HG02885 (cell line): ENCODE measurements around the gene VRK3.

Experiments
- ATAC-seq: cut with Tn5 transposase; IDR thresholded peaks from one replicate; pipeline ENCODE4 v1.9.1; 2021; ENCODE audit warnings: mild to moderate bottlenecking; ENCODE audit not compliant: unreplicated experiment, poor library complexity

VRK3 gene

DNA sequence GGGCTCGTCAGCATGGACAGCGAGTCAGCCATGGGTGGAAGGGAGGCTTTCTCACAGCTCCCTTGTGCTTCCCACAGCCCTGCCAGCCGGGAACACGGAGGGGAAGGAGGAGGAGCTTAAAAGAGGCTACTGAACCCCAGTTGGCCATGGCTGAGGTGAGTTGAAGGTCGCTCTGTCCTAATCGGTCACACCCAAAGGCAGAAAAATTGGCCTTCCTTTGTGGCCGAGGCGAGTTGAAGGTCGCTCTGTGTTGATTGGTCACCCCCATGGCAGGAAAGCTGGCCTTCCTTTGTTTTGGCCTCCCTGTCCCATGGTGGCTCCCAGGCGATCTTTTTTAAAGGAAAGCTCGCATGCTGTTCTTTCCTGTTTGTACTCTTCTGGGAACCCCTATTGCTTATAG is 5.8 kb upstream of the VRK3 start:
- ATAC-seq = no peak

DNA sequence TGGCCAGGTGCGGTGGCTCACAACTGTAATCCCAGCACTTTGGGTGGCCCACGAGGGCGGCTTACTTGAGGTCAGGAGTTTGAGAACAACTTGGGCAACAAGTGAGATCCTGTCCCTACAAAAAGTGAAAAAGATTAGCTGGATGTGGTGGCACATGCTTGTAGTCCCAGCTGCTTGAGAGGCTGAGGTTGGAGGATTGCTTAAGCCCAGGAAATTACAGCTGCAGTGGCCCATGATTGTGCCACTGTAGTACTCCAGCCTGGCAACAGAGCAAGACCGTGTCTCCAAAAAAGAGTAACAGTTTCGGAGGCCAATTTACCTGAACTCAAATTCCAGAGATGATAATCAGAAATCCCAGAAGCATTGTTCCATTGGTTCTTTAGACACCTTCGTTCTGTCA is 5.1 kb upstream of the VRK3 start:
- ATAC-seq = no peak

DNA sequence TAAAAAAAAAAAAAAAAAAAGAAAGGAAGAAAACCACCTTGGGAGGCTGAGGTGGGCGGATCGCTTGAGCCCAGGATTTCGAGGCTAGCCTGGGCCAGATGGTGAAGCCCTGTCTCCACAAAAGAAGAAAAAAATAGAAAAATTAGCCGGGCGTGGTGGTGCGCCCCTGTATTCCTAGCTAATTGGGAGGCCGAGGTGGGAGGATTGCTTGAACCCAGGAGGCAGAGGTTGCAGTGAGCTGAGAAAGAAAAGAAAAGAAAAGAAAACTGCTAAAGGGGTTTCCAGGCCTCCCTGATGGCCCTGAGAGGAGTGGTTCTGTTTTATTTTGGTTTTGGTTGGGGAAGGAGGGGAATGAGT is 1.4 kb upstream of the VRK3 start:
- no peak for ATAC-seq

DNA sequence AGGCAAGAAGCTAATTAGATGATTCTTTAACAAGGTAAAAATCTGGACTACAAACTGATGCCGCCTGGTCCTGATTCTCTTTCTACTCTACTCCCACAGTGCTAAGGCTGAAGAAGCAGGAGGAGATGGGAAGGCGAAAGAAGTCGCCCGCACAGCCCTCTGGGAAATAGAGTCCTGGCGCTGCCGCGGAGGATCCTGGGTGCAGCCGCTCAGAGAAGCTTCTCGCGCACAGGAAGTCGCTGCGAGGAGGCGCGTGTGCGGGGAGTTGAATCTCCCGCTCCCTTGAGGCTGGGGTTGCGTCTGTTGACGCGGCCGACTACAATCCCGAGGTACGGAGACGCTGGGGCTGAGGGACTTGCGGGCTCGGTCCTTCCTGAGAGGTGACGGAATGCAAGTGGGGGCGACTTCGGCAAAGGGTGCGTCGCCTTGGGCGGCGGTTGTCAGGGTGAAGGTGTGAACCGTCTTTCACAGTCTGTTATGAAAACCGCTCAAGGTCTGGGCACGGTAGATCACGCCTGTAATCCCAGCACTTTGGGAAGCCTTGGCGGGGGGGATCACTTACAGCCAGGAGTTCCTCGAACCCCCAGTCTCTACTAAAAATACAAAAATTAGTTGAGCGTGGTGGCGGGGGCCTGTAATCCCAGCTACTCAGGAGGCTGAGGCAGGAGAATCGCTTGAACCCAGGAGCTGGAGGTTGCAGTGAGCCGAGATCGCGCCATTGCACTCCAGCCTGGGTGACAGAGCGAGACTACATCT is 800 bp upstream of the VRK3 start, which contains the start of gene ZNF473:
Gene ZNF473 (plus strand): TSS at position 212 of the 756 bp plus-strand sequence. CDS start 5,078 bp downstream, outside the sequence.
- peak; percentile 69 for ATAC-seq

DNA sequence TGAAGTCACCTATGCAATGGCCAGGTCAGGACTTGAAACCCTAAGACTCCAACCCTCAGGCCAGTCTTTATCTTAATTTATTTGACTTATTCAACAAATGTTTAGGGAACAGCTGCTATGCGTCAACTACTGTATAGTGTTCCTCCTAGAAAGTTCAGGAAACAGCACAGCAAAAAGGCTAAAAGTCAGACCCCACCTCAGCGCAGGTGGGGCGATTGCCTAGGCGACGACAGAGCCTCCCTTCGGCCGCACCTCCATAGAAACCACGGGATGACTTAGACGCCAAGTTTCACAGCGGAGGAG is 502 bp downstream of the VRK3 start:
- ATAC-seq = peak; percentile 2

DNA sequence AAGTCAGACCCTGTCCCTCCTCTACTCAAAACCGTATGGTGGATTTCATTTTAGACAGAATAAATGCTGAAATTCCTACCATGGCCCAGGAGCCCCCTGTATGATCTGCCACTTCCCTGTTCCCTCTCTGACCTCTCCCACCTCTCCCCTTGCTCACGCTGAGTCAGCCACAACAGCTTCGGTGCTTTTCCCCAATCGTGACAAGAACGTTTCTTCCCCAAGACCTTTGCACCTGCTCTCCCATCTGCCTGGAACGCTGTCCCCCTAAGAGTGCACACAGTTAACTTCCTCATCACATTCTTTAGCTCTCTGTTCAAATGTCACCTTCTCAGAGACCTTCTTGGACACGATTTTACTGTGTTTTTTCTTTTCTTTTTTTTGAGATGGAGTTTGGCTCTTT is 2.3 kb downstream of the VRK3 start:
- ATAC-seq = no peak

DNA sequence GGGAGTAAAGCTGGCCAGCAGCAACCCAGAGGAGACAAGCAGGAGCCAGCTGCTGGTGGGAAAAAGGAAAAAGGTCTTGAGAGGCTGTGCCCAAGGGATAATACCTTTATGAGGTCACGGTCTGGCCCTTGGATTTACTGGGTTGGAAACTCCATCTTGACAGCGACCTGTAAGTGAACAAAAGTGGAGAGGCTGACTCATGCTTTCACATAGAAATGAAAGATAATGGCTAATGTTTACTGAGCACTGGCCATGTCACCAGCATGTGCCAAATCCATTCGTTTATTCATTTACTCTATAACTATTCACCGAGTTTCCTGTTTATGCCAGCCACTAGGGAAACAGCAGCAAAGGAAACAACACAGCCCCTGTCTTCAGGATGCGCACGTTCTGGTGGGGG is 4.7 kb downstream of the VRK3 start:
- no peak for ATAC-seq

DNA sequence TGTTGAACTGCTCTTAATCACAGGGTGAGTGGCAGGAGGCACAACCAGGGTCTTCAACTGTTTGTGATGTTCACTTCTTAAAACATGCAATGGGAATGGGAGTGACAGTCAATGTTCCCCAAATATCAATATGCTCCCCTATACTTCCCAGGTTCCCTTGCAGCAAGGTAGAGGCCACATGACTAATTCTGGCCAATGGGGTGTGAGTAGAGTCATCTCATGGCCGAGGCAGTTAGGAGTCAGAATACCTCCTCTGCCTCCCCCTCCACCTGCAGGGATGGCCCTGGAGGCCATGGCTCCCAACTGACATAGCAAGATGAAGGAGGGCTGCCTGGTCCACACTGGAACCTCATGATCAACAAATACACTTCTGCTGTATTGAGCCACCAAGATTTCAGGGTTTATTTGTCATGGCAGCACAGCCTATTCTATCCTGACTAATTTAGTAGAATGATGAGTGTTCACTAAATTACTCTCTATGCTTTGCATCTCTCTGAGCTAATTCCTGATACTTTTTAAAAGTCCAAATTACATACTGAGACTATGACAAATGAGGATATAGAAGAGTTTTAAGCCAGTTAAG is 8.9 kb downstream of the VRK3 start:
- ATAC-seq = no peak

DNA sequence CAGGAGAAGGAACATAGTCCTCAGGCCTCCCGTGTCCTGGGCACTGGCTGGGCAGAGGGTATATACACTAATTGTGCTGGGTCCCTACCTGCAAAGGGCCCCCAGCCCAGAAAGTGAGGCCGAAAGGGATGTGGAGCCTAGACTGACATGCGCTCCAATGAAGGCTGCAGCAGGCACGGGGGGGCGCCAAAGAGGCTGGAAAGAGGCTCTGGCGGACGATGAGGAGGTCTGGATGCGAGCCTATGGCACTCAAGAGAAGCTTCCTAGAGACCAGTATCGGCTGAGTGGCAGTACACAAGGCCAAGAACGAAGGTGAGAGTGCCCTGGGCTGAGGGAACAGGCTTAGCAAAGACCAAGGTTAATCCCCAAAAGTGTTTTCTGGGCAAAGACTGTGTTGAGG is 16.6 kb downstream of the VRK3 start:
- ATAC-seq = no peak

DNA sequence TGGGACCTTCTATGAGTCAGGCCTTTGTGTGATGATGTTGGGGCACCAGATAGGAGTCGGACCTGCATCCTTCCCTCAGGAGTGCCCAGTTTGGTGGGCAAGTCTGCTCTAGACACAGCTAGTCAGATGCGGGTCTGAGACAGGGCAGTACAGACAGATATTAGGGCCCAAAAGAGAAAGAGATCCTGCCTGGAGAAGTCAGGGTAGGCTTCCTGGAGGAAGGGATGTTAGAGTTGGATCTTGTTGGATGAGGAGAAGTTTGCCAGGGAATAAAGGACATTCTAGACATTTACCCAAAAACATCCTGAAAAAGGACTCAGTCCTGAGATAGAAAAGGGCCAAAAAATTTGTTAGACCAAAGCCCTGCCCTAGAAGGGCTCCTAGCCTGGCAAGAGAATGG is 17.2 kb downstream of the VRK3 start:
- no peak for ATAC-seq

DNA sequence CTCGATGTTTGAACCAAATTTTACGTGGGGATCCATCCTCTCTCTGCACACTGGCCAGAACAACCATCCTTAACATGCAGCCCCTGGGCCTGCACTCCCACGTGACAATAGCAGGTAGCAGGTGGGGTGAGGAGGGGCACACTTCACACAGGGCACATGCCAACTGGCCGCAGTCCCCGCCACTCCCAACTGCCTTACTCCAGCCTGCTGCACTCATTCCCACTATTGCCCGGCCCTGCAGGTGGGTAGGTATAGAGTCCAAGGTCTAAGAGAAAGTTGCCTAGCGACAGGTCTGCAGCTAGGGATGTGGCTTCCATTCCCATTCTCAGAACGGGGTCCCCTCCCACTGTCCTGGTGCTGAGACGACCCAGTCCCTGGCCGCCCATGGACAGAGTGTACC is 18.0 kb downstream of the VRK3 start:
- ATAC-seq = no peak

DNA sequence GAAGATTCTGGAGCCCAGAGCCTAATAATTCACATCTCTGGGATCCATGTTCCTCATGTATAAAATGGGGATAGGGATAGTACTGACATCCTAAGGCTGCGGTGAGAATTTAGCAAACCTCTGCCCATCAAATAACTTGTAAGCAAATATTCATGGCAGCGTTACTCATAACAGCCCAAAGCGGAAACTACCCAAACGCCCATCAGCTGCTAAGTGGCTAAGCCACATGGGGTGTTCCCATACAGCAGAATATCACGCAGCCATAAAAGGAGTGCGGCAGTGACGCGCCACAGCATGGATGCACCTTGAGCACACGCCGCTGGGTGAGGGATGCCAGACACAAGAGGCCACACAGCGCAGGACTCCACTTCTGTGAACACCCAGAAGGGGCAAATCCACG is 19.7 kb downstream of the VRK3 start:
- ATAC-seq = no peak

DNA sequence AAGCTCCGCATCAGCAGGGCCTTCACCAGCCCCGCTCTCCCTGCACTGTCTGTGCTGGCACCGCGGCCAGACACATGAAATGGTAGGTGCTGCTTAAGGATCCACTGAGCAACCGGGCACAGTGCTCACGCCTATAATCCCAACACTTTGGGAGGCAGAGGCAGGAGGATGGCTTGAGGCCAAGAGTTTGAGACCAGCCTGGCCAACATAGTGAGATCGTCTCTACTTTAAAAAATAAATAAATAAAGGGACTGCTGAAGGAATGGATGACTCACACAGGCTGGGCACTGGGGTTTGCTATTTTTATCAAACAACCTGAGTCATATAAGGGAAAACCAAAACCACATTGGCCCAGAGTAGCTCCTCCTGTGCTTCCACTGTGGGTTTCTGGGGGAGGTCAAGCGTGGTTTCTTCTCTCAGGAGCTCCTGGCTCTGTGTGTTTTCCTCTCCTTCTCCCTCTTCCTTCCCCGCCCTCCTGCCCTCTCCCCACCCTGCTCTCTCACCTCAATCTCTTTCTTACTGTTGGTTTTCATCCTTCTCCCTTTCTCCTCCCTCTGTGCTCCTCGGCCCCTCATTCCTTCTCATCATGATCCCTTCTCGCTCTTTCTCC is 21.3 kb downstream of the VRK3 start:
- ATAC-seq = no peak

DNA sequence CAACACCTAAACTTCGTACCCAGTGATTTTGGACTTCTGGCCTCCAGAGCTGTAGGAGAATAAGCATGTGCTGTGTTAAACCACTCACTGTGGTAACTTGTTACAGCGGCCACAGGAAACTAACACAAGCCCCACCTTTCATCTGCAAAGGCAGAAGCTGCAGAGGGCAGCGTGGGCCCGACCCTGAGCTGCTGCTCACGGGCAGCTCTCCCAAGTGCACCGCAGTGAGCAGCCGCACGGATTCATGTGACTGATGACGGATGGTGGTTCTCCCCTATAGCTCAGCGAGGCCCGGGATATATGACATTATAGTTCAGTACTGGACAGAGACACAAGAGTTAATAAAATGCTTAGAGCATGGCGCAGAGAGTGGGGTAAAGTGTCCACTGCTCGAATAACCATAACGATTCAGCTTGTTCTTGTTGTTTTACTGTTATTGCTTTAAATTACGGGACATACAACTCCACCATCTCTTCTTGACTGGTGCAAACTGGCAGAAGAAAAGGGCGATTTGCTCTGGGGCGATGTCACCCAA is 21.9 kb downstream of the VRK3 start:
- no peak for ATAC-seq

DNA sequence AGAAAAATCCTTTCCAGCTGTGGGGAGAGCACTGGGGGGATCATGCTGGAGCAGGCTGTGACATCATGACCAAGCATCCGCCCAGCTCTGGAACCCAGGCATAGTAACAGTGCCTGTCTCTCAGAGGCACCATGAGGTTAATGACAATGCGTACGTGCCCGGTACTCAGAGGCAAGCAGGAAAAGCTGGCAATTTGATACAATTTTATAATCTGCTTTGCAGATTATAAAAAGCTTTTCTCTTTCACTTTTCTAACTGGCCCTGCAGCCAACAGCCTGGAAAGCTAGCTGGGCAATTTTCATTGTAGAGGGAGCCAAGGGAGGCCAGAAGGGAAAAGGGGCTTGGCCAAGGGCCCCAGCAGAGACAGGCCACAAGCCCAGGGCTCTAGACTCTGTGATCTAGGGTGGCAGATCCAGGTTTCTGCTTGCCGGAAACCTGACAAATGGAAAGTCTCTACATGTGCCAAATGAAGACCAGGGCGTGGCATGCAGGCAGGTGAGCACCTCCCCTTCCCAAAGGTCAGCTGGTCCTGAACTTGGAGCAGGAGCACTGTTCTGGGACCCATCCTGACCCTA is 22.7 kb downstream of the VRK3 start:
- ATAC-seq = no peak

DNA sequence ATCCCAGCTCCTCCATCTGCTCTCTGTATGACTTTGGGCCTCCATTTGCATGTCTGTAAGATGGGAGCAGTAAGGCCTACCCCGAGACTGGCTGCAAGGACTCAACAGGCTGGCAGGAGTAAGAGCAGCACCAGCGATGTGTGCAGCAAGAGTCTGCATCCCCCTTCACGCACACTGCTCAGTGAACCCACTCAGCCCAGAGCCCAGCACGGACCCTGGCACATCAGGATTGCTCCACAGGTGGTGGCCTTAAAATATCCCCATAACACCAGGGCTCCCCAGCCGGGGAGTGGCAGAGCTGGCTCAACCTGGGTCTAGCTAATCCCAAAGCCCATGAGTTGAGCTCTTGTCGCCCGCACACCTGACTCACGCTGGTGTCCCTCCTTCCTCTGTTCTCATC is 23.4 kb downstream of the VRK3 start:
- no peak for ATAC-seq

DNA sequence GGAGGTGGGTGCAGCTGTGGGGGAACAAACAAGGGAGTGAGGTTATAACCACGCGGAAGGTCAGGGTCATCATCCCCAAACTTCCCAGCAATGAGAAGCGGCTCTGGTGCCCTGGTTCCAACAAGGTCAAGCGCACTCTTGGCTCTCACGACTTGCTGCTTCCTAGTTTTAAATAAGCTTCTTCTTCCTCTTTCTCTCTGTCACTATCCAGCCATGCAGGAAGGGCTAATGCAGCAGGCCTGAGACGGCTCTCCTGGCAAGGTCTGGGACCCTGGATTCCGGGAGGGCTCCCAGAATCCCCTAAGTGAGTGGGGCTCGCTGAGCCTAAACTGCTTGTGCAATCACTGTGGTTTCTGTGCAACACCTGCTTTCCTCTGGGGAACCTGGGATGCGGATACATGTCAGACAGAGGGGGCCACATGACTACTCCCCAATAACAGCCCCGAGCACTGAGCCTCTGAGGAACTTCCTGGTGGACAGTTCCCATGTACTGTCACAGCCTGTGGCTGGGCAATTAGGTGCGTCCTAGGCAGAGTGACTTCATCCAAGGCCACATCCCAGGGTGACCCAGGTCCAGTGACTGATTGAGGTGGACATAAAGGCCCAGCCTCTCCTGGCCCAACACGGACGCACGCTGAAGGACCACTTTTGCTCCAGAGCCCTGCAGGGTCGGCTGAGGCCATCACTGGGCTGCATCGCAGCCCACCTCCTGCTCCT is 24.2 kb downstream of the VRK3 start:
- ATAC-seq = no peak

DNA sequence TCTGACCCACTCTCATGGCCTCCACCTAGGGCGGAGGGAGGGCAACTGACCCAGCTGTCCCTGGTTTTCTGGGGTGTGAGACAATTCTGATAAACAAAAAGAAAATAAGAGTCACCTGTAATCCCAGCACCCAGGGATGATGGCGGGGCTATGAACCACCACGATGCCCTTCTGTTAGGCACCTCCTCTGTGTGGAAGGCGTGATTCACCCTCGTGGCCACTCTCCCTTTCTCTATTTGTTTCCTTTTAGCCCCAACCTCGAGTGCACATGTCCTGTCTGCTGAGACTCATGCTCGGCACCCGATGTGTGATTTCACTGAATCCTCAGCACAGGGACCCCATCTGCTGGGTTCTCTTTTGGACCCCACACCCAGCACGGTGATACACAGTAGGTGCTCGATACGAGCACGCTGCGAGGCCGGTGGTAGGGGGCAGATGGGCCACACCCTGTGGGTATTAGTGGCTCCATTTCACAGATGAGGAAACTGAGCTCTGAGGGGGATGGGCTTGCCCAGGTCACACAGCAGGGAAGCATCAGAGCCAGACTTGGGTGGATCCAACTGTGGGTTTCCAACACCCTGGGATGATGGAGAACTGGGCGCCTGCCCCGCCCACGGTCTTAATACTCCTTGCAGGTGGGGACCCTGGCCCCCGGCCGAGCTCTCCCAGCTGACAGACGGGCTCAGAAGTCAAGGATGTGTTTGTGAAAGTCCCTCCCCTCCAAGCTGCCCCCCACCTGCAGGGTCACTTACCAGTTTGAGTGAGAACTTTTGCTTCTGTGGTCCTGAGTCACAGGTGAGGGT is 24.9 kb downstream of the VRK3 start:
- no peak for ATAC-seq

DNA sequence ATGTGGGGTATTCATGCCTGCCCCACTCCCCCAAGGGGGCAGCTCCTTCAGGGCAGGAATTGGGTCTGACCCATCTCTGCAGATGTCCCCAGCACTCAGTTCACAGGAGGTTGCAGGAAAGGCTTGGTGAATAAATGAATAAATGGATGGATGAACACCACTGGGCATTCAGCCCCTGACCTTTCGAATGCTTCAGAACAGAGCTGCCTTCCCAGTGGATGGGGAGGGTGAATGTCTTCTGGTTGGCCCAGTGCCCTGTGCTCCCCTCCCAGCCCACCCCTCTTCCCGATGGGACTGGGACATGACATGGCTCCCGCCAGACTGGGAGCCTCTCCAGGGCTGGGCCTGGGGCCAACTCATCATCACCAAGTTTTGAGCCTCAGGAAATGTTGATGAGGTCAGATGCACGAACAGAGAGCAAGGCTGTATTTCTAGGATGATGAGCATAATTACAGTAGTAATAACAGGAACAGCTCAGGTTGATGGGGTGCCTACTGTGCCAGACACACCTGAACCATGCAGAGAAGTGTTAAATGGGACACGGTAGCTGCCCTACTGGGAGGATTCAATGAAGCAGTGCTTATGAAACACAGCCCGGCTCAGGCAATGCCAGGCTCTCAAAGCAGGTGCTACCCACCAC is 25.7 kb downstream of the VRK3 start:
- no peak for ATAC-seq

DNA sequence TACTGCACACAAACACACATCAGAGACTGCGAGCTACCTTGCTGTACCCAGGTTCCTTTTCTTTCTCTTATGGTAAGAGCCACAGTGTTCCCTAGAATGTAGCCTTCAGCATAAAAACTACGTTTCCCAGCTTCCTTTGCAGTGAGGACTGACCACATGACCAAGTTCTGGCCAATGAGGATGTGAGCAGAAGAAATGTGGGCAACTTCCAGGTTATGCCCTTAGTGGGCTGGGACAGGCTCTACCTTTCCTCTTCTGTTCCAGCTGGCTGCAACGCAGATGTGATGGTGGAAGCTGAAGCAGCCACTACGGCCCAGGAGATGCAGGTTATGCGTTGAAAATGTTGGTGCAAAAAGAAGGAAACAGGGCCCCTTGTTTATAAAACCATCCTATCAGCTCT is 27.5 kb downstream of the VRK3 start:
- no peak for ATAC-seq
